Activated CD8-positive, alpha-beta T cell treated with anti-CD3 and anti-CD28 coated beads for 36 hours (primary cell): ENCODE results near the gene STMN3. TPM values are rescaled to one million over a fixed set of nuclear protein-coding genes. Genes with fewer than 3 reads are reported as not detected.

ENCODE experiments used
- ATAC-seq: fragments of 200-7000 bp; cut with Tn5 transposase; one replicate; pipeline ENCODE4 v1.10.0; 2021; ENCODE audit warnings: mild to moderate bottlenecking, moderate library complexity
- CTCF ChIA-PET: fragments of 350-600 bp; sonication (Branson Sonifier 250); formaldehyde crosslinking; loops from one replicate; lab custom pipeline; 2021; ENCODE audit warnings: antibody characterized with exemption; lab: Charles Lee
- POLR2A ChIA-PET: fragments of 350-600 bp; sonication (Branson Sonifier 250); formaldehyde crosslinking; loops from one replicate; lab custom pipeline; 2021; ENCODE audit warnings: antibody characterized with exemption; lab: Charles Lee
- DNase-seq: peaks from one replicate; pipeline ENCODE4 v3.0.0-alpha.2; 2020
- H3K27ac Mint-ChIP-seq: one replicate; pipeline ENCODE4 v1.8.0; 2021; ENCODE audit warnings: mild to moderate bottlenecking, mixed read lengths
- H3K27me3 Mint-ChIP-seq: one replicate; pipeline ENCODE4 v1.8.0; 2021; ENCODE audit warnings: mixed read lengths
- H3K36me3 Mint-ChIP-seq: one replicate; pipeline ENCODE4 v1.8.0; 2021; ENCODE audit warnings: low read depth, mixed read lengths
- H3K4me1 Mint-ChIP-seq: one replicate; pipeline ENCODE4 v1.8.0; 2021; ENCODE audit warnings: low read depth, mixed read lengths
- H3K4me3 Mint-ChIP-seq: one replicate; pipeline ENCODE4 v1.8.0; 2021; ENCODE audit warnings: mild to moderate bottlenecking, moderate library complexity, mixed read lengths
- H3K9me3 Mint-ChIP-seq: one replicate; pipeline ENCODE4 v1.8.0; 2021; ENCODE audit warnings: mixed read lengths
- CTCF ChIP-seq: fragments of 200-600 bp; IDR thresholded peaks from one replicate; pipeline ENCODE4 v1.8.0; 2022; ENCODE audit warnings: antibody characterized with exemption, mild to moderate bottlenecking
- intact Hi-C: fragments of 100-400 bp; cut with micrococcal nuclease; formaldehyde crosslinking; loops from one replicate; pipeline ENCODE4 v1.10.0; 2022
- total RNA-seq, 2 experiments: library from RNA; stranded (reverse); gene quantifications; one replicate each; pipeline ENCODE4 v1.2.3, GENCODE V29; 2021

STMN3 gene
- total RNA-seq, 2 experiments from 2014 or later = 17.8 to 18.4 TPM

GRCh38 chr20:63700199-63701050, 47.2 kb upstream of the STMN3 start:
- Mint-ChIP-seq H3K36me3 (peaks cover 5% of the 10 kb centered on the region), H3K27me3 (no peaks in the 10 kb centered on the region), H3K9me3 (no peaks in the 10 kb centered on the region), H3K27ac (no peak overlapping the region), H3K4me1 (peaks cover 23% of the 10 kb centered on the region), H3K4me3 (no peak overlapping the region)
- intact Hi-C loops = loop anchor here (10.0 kb wide), 1 partner anchor 164 kb away; the partner anchor contains the start of genes ABHD16B and TPD52L2
- no peak for ATAC-seq
- DNase-seq = no peak
- CTCF ChIA-PET = interaction anchor here (0.6 kb wide), 1 partner anchor 50 kb away, joined by 3 read pairs; no protein-coding TSS in a partner anchor
- TF ChIP-seq CTCF = no peak
- POLR2A ChIA-PET = interaction anchor here (0.8 to 1.7 kb wide), 2 partner anchors 34 to 36 kb away, joined by 3 to 4 read pairs; no protein-coding TSS in a partner anchor

GRCh38 chr20:63699466-63700198, 46.4 kb upstream of the STMN3 start:
- no peak overlapping the region for H3K4me3 Mint-ChIP-seq
- H3K36me3 Mint-ChIP-seq = peaks cover 2% of the 10 kb centered on the region
- CTCF ChIA-PET = interaction anchor here (1.2 kb wide), 1 partner anchor 165 kb away, joined by 3 read pairs; no protein-coding TSS in a partner anchor
- no peak for ATAC-seq
- POLR2A ChIA-PET = interaction anchor here (0.7 to 2.7 kb wide), 7 partner anchors 8 to 281 kb away, joined by 3 to 16 read pairs (median 4); partner anchors contain the start of genes ARFRP1, LIME1, PRPF6 and ZGPAT
- H3K27ac Mint-ChIP-seq = peak overlapping the region; percentile 67
- TF ChIP-seq CTCF = no peak
- H3K27me3 Mint-ChIP-seq = no peaks in the 10 kb centered on the region
- intact Hi-C loops = loop anchor here (10.0 kb wide), 1 partner anchor 165 kb away; the partner anchor contains the start of genes ABHD16B and TPD52L2
- H3K9me3 Mint-ChIP-seq = no peaks in the 10 kb centered on the region
- peaks cover 23% of the 10 kb centered on the region for H3K4me1 Mint-ChIP-seq
- DNase-seq = no peak

GRCh38 chr20:63698739-63699465, 45.7 kb upstream of the STMN3 start:
- peak overlapping the region; percentile 67 for H3K27ac Mint-ChIP-seq
- peaks cover 23% of the 10 kb centered on the region for H3K4me1 Mint-ChIP-seq
- TF ChIP-seq CTCF = no peak
- H3K4me3 Mint-ChIP-seq = no peak overlapping the region
- intact Hi-C loops = no loop called here
- ChIA-PET CTCF (interaction anchor here (1.0 to 1.2 kb wide), 2 partner anchors 8 to 166 kb away, joined by 3 to 4 read pairs; no protein-coding TSS in a partner anchor), POLR2A (interaction anchor here (0.7 to 2.7 kb wide), 8 partner anchors 9 to 282 kb away, joined by 3 to 16 read pairs (median 4); partner anchors contain the start of genes ARFRP1, LIME1, PRPF6 and ZGPAT)
- DNase-seq (peak; percentile 72), ATAC-seq (peak; percentile 55)
- no peaks in the 10 kb centered on the region for H3K9me3 Mint-ChIP-seq
- peaks cover 7% of the 10 kb centered on the region for H3K36me3 Mint-ChIP-seq
- H3K27me3 Mint-ChIP-seq = no peaks in the 10 kb centered on the region

- CTCF ChIA-PET = interaction anchor here (0.6 to 1.3 kb wide), 4 partner anchors 9 to 167 kb away, joined by 3 to 4 read pairs (median 3); no protein-coding TSS in a partner anchor
- no peak for TF ChIP-seq CTCF
- peaks cover 26% of the 10 kb centered on the region for H3K4me1 Mint-ChIP-seq
- no peaks in the 10 kb centered on the region for H3K27me3 Mint-ChIP-seq
- H3K4me3 Mint-ChIP-seq = no peak overlapping the region
- POLR2A ChIA-PET = interaction anchor here (0.8 to 2.7 kb wide), 8 partner anchors 9 to 160 kb away, joined by 3 to 16 read pairs (median 6); partner anchors contain the start of genes ARFRP1, LIME1 and ZGPAT
- no peaks in the 10 kb centered on the region for H3K9me3 Mint-ChIP-seq
- ATAC-seq (no peak), DNase-seq (no peak)
- H3K36me3 Mint-ChIP-seq = peaks cover 11% of the 10 kb centered on the region
- H3K27ac Mint-ChIP-seq = no peak overlapping the region
- intact Hi-C loops = no loop called here
Observed at GRCh38 chr20:63697868-63698545, 44.8 kb upstream of the STMN3 start.
